Karpas-422 (cell line): ENCODE measurements around the gene MMRN1. TPM values are rescaled to one million over a fixed set of nuclear protein-coding genes. Genes with fewer than 3 reads are reported as not detected.

Experiments used
- DNase-seq: peaks from one replicate; pipeline ENCODE4 v3.0.0-alpha.2; 2015
- H2AFZ ChIP-seq: fragments of 200-600 bp; sonication (generic); 2 replicates; pipeline ENCODE4 v1.6.1; 2014; ENCODE audit warnings: antibody characterized with exemption, low read length, mixed read lengths
- H3K27ac ChIP-seq: fragments of 200-600 bp; sonication (generic); 2 replicates; pipeline ENCODE4 v1.5.1; 2014; ENCODE audit warnings: mild to moderate bottlenecking, low read length, moderate library complexity
- H3K27me3 ChIP-seq: fragments of 200-600 bp; sonication (generic); 2 replicates; pipeline ENCODE4 v1.6.1; 2014; ENCODE audit warnings: low read length, mixed read lengths
- H3K36me3 ChIP-seq: fragments of 200-600 bp; sonication (generic); 2 replicates; pipeline ENCODE4 v1.6.1; 2014; ENCODE audit warnings: low read length, mixed read lengths; ENCODE audit not compliant: insufficient read depth
- H3K4me1 ChIP-seq: fragments of 200-600 bp; sonication (generic); 2 replicates; pipeline ENCODE4 v1.6.1; 2014; ENCODE audit warnings: mild to moderate bottlenecking, low read length, mixed read lengths
- H3K4me2 ChIP-seq: fragments of 200-600 bp; sonication (generic); 2 replicates; pipeline ENCODE4 v1.6.1; 2014; ENCODE audit warnings: low read length, low read depth, mild to moderate bottlenecking; ENCODE audit not compliant: poor library complexity, severe bottlenecking
- H3K4me3 ChIP-seq: fragments of 200-600 bp; sonication (generic); 2 replicates; pipeline ENCODE4 v1.5.1; 2014; ENCODE audit warnings: mild to moderate bottlenecking, antibody characterized with exemption, low read length, mixed read lengths
- H3K79me2 ChIP-seq: fragments of 200-600 bp; sonication (generic); 2 replicates; pipeline ENCODE4 v1.6.1; 2014; ENCODE audit warnings: mild to moderate bottlenecking, low read length, mixed read lengths
- H3K9ac ChIP-seq: fragments of 200-600 bp; sonication (generic); 2 replicates; pipeline ENCODE4 v1.6.0; 2014; ENCODE audit warnings: low read length
- H3K9me2 ChIP-seq: fragments of 200-600 bp; sonication (generic), shearing (Covaris generic); replicated peaks from 2 replicates; pipeline ENCODE4 v1.6.0; 2014; ENCODE audit warnings: mild to moderate bottlenecking, low read length, moderate library complexity; ENCODE audit not compliant: insufficient read depth
- H3K9me3 ChIP-seq: fragments of 300-700, 200-600 bp; sonication (generic); 2 replicates; pipeline ENCODE4 v1.6.1; 2014; ENCODE audit warnings: low read length, mixed read lengths
- H4K20me1 ChIP-seq: fragments of 200-600 bp; sonication (generic); 2 replicates; pipeline ENCODE4 v1.6.1; 2014; ENCODE audit warnings: mild to moderate bottlenecking, antibody characterized with exemption, low read length, low read depth; ENCODE audit not compliant: insufficient read depth
- total RNA-seq: library from RNA; depleted of rRNA; stranded (reverse); fragments of >200 nt; shearing (Covaris generic); gene quantifications from 2 replicates; pipeline ENCODE4 v1.2.3, GENCODE V29; 2014; ENCODE audit warnings: low replicate concordance

MMRN1 gene
- total RNA-seq, 1 experiment from 2014 or later = not detected

GRCh38 chr4:89957046-89957926 lies 62.6 kb downstream of the MMRN1 start:
- H3K9me3 ChIP-seq = no peaks in the 10 kb centered on the region
- H3K27me3 ChIP-seq = no peaks in the 10 kb centered on the region
- no peaks in the 10 kb centered on the region for H3K79me2 ChIP-seq
- H3K9me2 ChIP-seq = no peaks in the 10 kb centered on the region
- DNase-seq = no peak
- no peak overlapping the region for H2AFZ ChIP-seq
- H3K36me3 ChIP-seq = no peaks in the 10 kb centered on the region
- H3K9ac ChIP-seq = no peak overlapping the region
- H3K4me2 ChIP-seq = no peak overlapping the region
- H3K4me1 ChIP-seq = no peaks in the 10 kb centered on the region
- no peak overlapping the region for H3K4me3 ChIP-seq
- no peak overlapping the region for H3K27ac ChIP-seq
- H4K20me1 ChIP-seq = no peaks in the 10 kb centered on the region

- no peaks in the 10 kb centered on the region for H3K9me3 ChIP-seq
- H3K27ac ChIP-seq = no peak overlapping the region
- no peaks in the 10 kb centered on the region for H3K79me2 ChIP-seq
- H2AFZ ChIP-seq = no peak overlapping the region
- no peak for DNase-seq
- no peak overlapping the region for H3K4me3 ChIP-seq
- no peaks in the 10 kb centered on the region for H3K27me3 ChIP-seq
- no peaks in the 10 kb centered on the region for H3K9me2 ChIP-seq
- no peak overlapping the region for H3K9ac ChIP-seq
- H3K36me3 ChIP-seq = no peaks in the 10 kb centered on the region
- no peaks in the 10 kb centered on the region for H3K4me1 ChIP-seq
- no peaks in the 10 kb centered on the region for H4K20me1 ChIP-seq
- no peak overlapping the region for H3K4me2 ChIP-seq
Observed at GRCh38 chr4:89981789-89982334, 87.2 kb downstream of the MMRN1 start.

GRCh38 chr4:89988268-89988667 lies 93.6 kb downstream of the MMRN1 start:
- H3K9me3 ChIP-seq = no peaks in the 10 kb centered on the region
- no peaks in the 10 kb centered on the region for H3K36me3 ChIP-seq
- H3K27ac ChIP-seq = no peak overlapping the region
- no peaks in the 10 kb centered on the region for H4K20me1 ChIP-seq
- H3K4me2 ChIP-seq = no peak overlapping the region
- no peaks in the 10 kb centered on the region for H3K9me2 ChIP-seq
- H3K4me3 ChIP-seq = no peak overlapping the region
- no peak for DNase-seq
- no peaks in the 10 kb centered on the region for H3K79me2 ChIP-seq
- no peaks in the 10 kb centered on the region for H3K4me1 ChIP-seq
- no peak overlapping the region for H2AFZ ChIP-seq
- no peaks in the 10 kb centered on the region for H3K27me3 ChIP-seq
- no peak overlapping the region for H3K9ac ChIP-seq

- H4K20me1 ChIP-seq = no peaks in the 10 kb centered on the region
Observed at GRCh38 chr4:89992744-89993143, 98.1 kb downstream of the MMRN1 start.

GRCh38 chr4:89994176-89994873 lies 99.7 kb downstream of the MMRN1 start:
- Histone ChIP-seq H3K79me2 (no peaks in the 10 kb centered on the region), H3K27me3 (no peaks in the 10 kb centered on the region), H3K4me2 (no peak overlapping the region), H3K27ac (no peak overlapping the region), H3K9me3 (no peaks in the 10 kb centered on the region), H4K20me1 (no peaks in the 10 kb centered on the region), H3K9me2 (no peaks in the 10 kb centered on the region), H2AFZ (no peak overlapping the region), H3K9ac (no peak overlapping the region), H3K4me1 (no peaks in the 10 kb centered on the region), H3K36me3 (no peaks in the 10 kb centered on the region), H3K4me3 (no peak overlapping the region)
- no peak for DNase-seq

More at GRCh38 chr4:89992744-89993143, 98.1 kb downstream of the MMRN1 start:
- H3K4me2 ChIP-seq = no peak overlapping the region
- no peaks in the 10 kb centered on the region for H3K79me2 ChIP-seq
- no peaks in the 10 kb centered on the region for H3K36me3 ChIP-seq
- H2AFZ ChIP-seq = no peak overlapping the region
- H3K27me3 ChIP-seq = no peaks in the 10 kb centered on the region
- no peak overlapping the region for H3K27ac ChIP-seq
- H3K9me3 ChIP-seq = no peaks in the 10 kb centered on the region
- H3K4me1 ChIP-seq = no peaks in the 10 kb centered on the region
- no peaks in the 10 kb centered on the region for H3K9me2 ChIP-seq
- DNase-seq = no peak
- no peak overlapping the region for H3K9ac ChIP-seq
- no peak overlapping the region for H3K4me3 ChIP-seq

- H3K4me3 ChIP-seq = no peak overlapping the region
- H3K4me2 ChIP-seq = no peak overlapping the region
- no peaks in the 10 kb centered on the region for H3K79me2 ChIP-seq
- H3K9me2 ChIP-seq = no peaks in the 10 kb centered on the region
- no peak overlapping the region for H2AFZ ChIP-seq
- H3K4me1 ChIP-seq = no peaks in the 10 kb centered on the region
- H3K27me3 ChIP-seq = no peaks in the 10 kb centered on the region
- DNase-seq = no peak
- H4K20me1 ChIP-seq = no peaks in the 10 kb centered on the region
- no peaks in the 10 kb centered on the region for H3K36me3 ChIP-seq
- H3K9ac ChIP-seq = no peak overlapping the region
- no peaks in the 10 kb centered on the region for H3K9me3 ChIP-seq
- no peak overlapping the region for H3K27ac ChIP-seq
Observed at GRCh38 chr4:89995006-89995405, 100.4 kb downstream of the MMRN1 start.

GRCh38 chr4:89995814-89996213 lies 101.2 kb downstream of the MMRN1 start:
- no peaks in the 10 kb centered on the region for H3K4me1 ChIP-seq
- no peak overlapping the region for H3K27ac ChIP-seq
- no peak overlapping the region for H3K9ac ChIP-seq
- no peaks in the 10 kb centered on the region for H3K36me3 ChIP-seq
- H3K9me2 ChIP-seq = no peaks in the 10 kb centered on the region
- no peak overlapping the region for H3K4me3 ChIP-seq
- no peaks in the 10 kb centered on the region for H3K9me3 ChIP-seq
- no peak overlapping the region for H3K4me2 ChIP-seq
- no peak for DNase-seq
- H4K20me1 ChIP-seq = no peaks in the 10 kb centered on the region
- no peaks in the 10 kb centered on the region for H3K79me2 ChIP-seq
- no peak overlapping the region for H2AFZ ChIP-seq
- no peaks in the 10 kb centered on the region for H3K27me3 ChIP-seq

GRCh38 chr4:89997171-89997704 lies 102.6 kb downstream of the MMRN1 start:
- Histone ChIP-seq H3K4me1 (no peaks in the 10 kb centered on the region), H3K4me2 (no peak overlapping the region), H3K27me3 (no peaks in the 10 kb centered on the region), H3K9me3 (no peaks in the 10 kb centered on the region), H2AFZ (no peak overlapping the region), H3K27ac (no peak overlapping the region), H3K4me3 (no peak overlapping the region), H4K20me1 (no peaks in the 10 kb centered on the region), H3K9ac (no peak overlapping the region), H3K79me2 (no peaks in the 10 kb centered on the region), H3K9me2 (no peaks in the 10 kb centered on the region), H3K36me3 (no peaks in the 10 kb centered on the region)
- DNase-seq = no peak
